ENCODE results near the gene OR4E2. TPM values are rescaled to one million over a fixed set of nuclear protein-coding genes. Genes with fewer than 3 reads are reported as not detected.
"Not testable (repeated sequence)": the region's sequence is repeated elsewhere in the genome, so short reads cannot be mapped to it uniquely, and the experiment has no call there.

OR4E2 gene
- total RNA-seq, result not detected

DNA sequence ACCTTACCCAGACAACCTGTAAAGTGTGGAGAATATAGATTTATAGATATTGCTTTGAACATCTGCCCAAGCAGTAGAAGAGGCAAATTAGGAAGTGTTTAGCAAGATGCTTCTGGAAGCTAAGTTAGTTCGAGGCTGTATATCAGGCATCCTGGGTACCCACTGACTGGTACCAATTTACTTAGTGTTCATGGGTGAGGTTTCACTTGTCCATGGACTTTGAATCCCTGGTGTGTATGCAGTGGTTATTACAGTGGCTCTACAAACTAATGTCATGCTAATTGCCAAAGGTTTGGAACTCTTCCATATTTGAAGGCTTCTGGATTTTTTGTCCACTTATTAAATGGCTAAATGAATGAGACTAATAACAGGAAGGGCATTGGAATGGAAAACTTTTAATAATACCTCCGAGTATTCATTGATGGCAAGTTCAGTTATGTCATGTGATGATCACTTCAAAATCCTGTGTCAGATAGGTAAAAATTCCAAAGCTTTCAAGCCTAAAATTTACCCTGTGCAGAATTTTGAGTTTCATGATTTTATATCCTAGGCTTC, at the start of gene OR4E2:
Gene OR4E2, plus strand, starts transcription at position 505 of the 555 bp plus-strand sequence. CDS start 11,248 bp downstream, outside the sequence.
- 77 to 87% methylated on average over 2 of the region's 2 CpGs for WGBS, 2 donors
- intact Hi-C loops (cut with DNase I), result no loop called here
- no peak for DNase-seq
- H3K27ac ChIP-seq, result no peak within 1 kb of the TSS
- H3K27me3 ChIP-seq, result no peaks in the 10 kb centered on the region
- H3K4me3 ChIP-seq (replicated peaks in 1 of 3), result no peak within 1 kb of the TSS
- H3K4me1 ChIP-seq, result no peaks in the 10 kb centered on the region
- H3K36me3 ChIP-seq, result no peaks in the 10 kb centered on the region
- TF ChIP-seq, protein P1, sequence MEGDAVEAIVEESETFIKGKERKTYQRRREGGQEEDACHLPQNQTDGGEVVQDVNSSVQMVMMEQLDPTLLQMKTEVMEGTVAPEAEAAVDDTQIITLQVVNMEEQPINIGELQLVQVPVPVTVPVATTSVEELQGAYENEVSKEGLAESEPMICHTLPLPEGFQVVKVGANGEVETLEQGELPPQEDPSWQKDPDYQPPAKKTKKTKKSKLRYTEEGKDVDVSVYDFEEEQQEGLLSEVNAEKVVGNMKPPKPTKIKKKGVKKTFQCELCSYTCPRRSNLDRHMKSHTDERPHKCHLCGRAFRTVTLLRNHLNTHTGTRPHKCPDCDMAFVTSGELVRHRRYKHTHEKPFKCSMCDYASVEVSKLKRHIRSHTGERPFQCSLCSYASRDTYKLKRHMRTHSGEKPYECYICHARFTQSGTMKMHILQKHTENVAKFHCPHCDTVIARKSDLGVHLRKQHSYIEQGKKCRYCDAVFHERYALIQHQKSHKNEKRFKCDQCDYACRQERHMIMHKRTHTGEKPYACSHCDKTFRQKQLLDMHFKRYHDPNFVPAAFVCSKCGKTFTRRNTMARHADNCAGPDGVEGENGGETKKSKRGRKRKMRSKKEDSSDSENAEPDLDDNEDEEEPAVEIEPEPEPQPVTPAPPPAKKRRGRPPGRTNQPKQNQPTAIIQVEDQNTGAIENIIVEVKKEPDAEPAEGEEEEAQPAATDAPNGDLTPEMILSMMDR (IDR thresholded peaks at IDR 0.05), result no peak
- TF ChIP-seq POLR2A (IDR thresholded peaks at IDR 0.05), result no peak
- no peaks in the 10 kb centered on the region for H3K9me3 ChIP-seq

DNA sequence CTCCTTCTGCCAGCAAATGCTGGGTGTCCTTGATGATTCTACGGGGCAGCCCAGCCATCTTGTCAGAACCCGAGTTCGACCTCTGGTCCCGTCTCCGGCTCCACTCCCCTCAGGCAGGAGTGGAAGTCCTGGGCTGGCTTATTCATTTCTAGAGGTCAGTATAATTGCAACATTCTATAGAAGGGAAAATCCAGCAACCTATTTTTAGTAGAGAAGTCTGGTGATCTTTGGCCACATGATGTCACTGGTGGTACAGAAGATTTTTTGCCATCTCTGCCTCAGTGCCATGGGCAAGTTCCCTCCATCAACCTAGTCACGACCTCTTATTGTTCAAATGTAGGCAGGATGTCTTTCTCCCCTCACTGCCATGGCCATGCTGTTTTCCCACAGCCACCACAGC, 41.3 kb upstream of the OR4E2 start:
- no peaks in the 10 kb centered on the region for H3K36me3 ChIP-seq
- H3K9me3 ChIP-seq, result no peaks in the 10 kb centered on the region
- WGBS, 2 donors, result 75 to 93% methylated on average over 6 of the region's 6 CpGs
- DNase-seq, result no peak
- intact Hi-C loops (cut with DNase I), result no loop called here
- H3K27ac ChIP-seq, result no peak overlapping the region
- H3K27me3 ChIP-seq, result no peaks in the 10 kb centered on the region
- TF ChIP-seq POLR2A (IDR thresholded peaks at IDR 0.05), result no peak
- TF ChIP-seq, protein P1 (IDR thresholded peaks at IDR 0.05), result no peak
- no peak overlapping the region for H3K4me3 ChIP-seq (replicated peaks in 1 of 3)
- H3K4me1 ChIP-seq, result no peaks in the 10 kb centered on the region

DNA sequence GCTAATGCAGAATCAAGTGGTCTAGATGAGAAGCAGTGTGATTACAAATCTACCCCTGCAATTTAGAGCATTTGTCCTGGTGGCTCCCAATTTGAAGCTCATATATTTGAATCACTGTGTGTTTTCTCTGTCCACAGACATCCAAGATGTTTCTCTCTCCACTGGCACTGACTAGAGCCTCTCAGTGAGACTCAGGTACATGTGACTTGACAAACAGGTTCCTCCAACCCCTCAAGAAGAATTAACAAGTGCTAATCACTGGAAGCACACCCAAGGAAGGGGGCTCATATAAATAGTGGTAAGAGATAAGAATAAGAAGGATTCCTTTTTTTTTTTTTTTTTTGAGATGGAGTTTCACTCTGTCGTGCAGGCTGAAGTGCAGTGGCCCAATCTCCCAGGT, 39.4 kb upstream of the OR4E2 start:
- 33 to 36% methylated on average over 1 of the region's 1 CpG for WGBS, 2 donors
- Histone ChIP-seq H3K27ac (no peak overlapping the region), H3K4me1 (no peaks in the 10 kb centered on the region), H3K27me3 (no peaks in the 10 kb centered on the region), H3K36me3 (no peaks in the 10 kb centered on the region), H3K4me3 (replicated peaks in 1 of 3) (no peak overlapping the region), H3K9me3 (no peaks in the 10 kb centered on the region)
- no peak for DNase-seq
- TF ChIP-seq, protein P1 (IDR thresholded peaks at IDR 0.05), result no peak
- TF ChIP-seq POLR2A (IDR thresholded peaks at IDR 0.05), result no peak
- intact Hi-C loops (cut with DNase I), result no loop called here

DNA sequence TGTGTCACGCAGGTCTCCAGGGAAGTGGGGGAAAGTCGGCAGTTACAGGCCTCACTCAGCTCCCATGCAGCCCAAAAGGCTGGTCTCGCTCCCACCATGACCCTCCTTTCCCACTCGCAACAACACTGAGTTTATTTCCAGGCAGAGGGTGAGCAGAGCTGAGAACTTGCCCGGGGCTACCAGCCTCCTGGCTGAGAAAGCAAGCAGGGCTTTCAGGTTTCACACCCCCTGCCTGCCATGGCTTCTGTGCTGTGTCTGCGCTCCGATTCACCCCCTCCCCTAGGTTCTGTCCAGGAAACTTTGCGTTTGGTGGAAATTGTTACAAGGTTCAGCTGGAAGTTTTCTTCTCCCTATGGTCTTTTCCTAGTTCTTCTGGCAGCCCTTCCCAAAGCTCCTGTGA, 36.0 kb upstream of the OR4E2 start:
- TF ChIP-seq, protein P1 (IDR thresholded peaks at IDR 0.05), result no peak
- no peak for TF ChIP-seq POLR2A (IDR thresholded peaks at IDR 0.05)
- H3K36me3 ChIP-seq, result no peaks in the 10 kb centered on the region
- 72% methylated on average over 6 to 8 of the region's 8 CpGs for WGBS, 2 donors
- no peak overlapping the region for H3K4me3 ChIP-seq (replicated peaks in 1 of 3)
- DNase-seq, result no peak
- no peaks in the 10 kb centered on the region for H3K9me3 ChIP-seq
- intact Hi-C loops (cut with DNase I), result no loop called here
- H3K27me3 ChIP-seq, result no peaks in the 10 kb centered on the region
- no peak overlapping the region for H3K27ac ChIP-seq
- no peaks in the 10 kb centered on the region for H3K4me1 ChIP-seq

DNA sequence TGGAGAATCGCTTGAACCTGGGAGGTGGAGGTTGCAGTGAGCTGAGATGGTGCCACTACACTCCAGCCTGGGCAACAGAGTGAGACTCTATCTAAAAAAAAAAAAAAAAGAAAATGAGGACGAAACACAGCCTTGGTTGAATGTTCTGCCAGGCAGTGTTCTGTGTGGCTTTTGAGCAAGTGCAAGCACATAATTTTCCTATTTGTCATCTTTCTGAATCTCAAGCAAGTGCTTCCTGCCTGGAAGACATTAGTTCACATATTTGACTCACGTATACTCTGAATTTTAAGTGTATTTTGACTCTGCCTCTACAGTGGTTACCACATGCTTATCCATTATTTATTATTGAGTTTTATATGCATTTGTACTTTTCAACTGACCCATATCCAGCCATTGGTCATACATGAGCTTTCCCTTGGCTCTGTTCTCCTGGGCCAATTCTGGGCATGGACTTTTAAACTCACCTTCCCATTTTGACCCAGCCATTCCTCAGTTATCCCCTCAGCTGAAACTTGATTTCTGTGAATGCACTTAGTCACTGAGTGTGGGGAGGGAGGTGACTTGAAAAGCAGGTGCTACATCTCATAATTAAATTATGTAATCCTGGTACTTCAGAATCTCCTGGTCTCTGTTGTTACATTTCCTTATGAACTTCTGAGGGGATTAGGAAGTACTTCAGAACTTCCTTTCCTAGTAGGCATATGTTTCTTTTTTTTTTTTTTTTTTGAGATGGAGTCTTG, 27.0 kb upstream of the OR4E2 start:
- Histone ChIP-seq H3K4me1 (no peaks in the 10 kb centered on the region), H3K27me3 (no peaks in the 10 kb centered on the region), H3K27ac (no peak overlapping the region), H3K4me3 (replicated peaks in 1 of 3) (no peak overlapping the region), H3K9me3 (no peaks in the 10 kb centered on the region), H3K36me3 (no peaks in the 10 kb centered on the region)
- intact Hi-C loops (cut with DNase I), result no loop called here
- TF ChIP-seq, protein P1 (IDR thresholded peaks at IDR 0.05), result no peak
- no peak for TF ChIP-seq POLR2A (IDR thresholded peaks at IDR 0.05)
- no peak for DNase-seq
- WGBS, 2 donors, result 69 to 88% methylated on average over 3 of the region's 3 CpGs

GRCh38 chr14:21630503-21630902, 23.1 kb upstream of the OR4E2 start:
- H3K4me3 ChIP-seq (replicated peaks in 1 of 3); H3K27ac ChIP-seq; intact Hi-C loops (cut with DNase I); H3K36me3 ChIP-seq; H3K27me3 ChIP-seq; H3K4me1 ChIP-seq; H3K9me3 ChIP-seq; DNase-seq: not testable (repeated sequence)
- WGBS, 2 donors, result 97 to 98% methylated on average over 1 of the region's 1 CpG
